MM.1S (cell line): ENCODE measurements around the gene STRN3.
"Not testable (repeated sequence)": the region's sequence is repeated elsewhere in the genome, so short reads cannot be mapped to it uniquely, and the experiment has no call there.

Experiments
- CTCF ChIP-seq: fragments of 300-600 bp; sonication (generic); IDR thresholded peaks from 2 replicates; pipeline ENCODE4 v1.5.1; 2016; ENCODE audit warnings: antibody characterized with exemption, low read length, mixed read lengths
- EZH2phosphoT487 ChIP-seq: fragments of 300-600 bp; sonication (generic); IDR thresholded peaks from 2 replicates; pipeline ENCODE4 v1.6.1; 2018; ENCODE audit warnings: antibody characterized with exemption, low read length

GRCh38 chr14:30965861-30966260 lies 60.3 kb downstream of the STRN3 start:
- TF ChIP-seq EZH2phosphoT487, CTCF: not testable (repeated sequence)
